GM19351 (cell line): ENCODE measurements around the gene SPIRE2.
"Not testable (repeated sequence)": the region's sequence is repeated elsewhere in the genome, so short reads cannot be mapped to it uniquely, and the experiment has no call there.

Experiments
- ATAC-seq: cut with Tn5 transposase; IDR thresholded peaks from one replicate; pipeline ENCODE4 v1.9.1; 2021; ENCODE audit warnings: mild to moderate bottlenecking, moderate library complexity; ENCODE audit not compliant: unreplicated experiment

Gene SPIRE2

DNA sequence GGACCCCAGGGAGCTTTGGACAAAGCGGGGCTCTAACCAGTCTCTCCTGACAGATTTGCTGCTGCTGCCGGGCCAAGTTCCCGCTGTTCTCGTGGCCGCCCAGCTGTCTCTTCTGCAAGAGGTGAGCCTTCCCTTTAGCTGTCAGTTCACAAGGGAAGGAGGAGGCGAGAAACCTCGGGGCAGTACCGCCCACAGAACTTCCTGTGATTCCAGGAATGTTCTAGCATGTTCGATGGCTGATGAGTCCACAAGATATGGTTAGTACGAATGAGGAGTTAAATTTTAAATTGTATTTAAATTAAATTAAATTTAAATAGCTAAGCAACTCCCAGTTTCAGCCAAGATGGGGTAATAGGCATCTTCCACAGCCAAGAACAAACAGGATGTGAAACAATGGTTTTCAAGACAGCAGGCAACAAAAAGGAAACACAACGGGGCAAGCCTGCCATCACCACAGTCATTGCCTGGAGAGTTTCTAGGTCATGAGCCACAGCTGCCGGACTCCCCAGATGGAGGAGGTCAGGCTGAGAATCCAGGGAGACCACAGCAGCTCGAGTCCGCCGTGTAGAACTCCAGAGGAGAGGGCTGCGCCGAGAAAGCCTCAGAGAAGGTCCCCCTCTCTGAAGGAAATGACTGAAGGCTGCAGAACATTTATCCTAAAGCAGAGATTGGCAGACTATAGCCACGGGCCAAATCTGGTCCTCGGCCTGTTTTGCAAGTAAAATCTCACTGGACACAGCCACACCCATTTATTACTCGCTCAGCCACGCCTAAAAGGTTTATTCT, 35.7 kb downstream of the SPIRE2 start:
- no peak for ATAC-seq

DNA sequence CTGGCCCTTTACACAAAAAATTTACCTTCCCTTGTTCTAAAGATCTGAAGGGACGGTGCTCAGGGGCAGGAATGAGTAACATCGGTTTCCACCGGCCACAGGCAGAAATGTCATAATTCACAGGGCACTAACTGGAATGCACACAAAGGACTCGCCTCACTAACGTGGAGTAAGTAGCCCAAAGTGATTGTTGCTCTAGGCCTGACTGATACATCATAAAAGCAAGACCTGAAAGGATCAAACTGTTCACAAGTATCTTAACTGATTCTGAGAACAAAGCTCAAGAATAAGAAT, 36.2 kb downstream of the SPIRE2 start:
- ATAC-seq: no peak

DNA sequence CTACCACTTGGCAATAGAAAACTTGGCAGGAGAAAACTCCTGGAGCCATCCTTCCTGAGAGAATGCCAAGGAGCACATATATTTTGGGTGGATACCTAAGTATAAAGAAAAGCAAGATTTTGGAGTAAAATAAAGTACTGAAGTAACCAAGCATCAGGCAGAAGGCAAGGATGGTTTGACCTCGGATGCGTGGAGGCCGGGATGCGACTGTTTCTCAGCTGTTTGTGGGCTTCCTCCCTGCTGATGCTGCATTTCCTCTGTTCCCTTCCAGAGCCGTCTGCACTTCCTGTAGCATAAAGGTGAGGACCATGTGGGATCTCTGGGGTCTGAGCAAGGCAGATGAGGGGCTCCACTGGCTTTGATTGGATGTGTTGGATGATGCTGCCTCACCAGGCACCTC, 39.6 kb downstream of the SPIRE2 start:
- no peak for ATAC-seq

DNA sequence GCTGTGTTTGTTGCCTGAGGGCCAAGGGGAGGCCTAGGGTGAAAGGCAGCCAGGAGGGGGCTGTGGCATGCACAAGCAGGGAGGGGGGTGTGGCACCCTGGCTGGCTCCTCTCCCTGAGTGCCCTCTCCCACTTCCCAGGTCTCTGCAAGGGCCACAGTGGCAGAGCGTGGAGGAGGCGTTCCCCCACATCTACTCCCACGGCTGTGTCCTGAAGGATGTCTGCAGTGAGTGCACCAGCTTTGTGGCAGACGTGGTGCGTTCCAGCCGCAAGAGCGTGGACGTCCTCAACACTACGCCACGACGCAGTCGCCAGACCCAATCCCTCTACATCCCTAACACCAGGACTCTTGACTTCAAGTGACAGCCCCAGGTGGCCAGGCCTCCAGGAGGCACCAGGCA, 41.6 kb downstream of the SPIRE2 start:
- no peak for ATAC-seq

DNA sequence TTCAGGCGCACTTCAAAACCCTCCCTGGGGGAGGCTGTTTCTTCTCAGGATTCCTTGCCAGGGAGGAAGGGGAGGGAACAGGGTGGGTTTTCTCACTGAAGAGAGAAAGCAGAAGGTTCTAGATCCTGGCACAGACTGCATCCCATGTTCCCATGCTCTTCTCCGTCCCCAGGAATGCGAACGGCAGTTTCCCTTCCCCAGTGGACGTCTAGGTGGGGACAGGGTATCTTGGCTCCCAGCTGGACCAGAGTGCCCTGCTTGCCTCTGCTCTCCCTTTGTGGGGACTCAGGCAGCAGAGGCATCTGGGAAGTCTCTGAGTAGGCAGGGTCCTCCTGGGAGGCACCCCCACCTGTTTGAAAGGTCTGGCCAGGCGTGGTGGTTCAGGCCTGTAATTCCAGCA, 42.2 kb downstream of the SPIRE2 start:
- no peak for ATAC-seq

DNA sequence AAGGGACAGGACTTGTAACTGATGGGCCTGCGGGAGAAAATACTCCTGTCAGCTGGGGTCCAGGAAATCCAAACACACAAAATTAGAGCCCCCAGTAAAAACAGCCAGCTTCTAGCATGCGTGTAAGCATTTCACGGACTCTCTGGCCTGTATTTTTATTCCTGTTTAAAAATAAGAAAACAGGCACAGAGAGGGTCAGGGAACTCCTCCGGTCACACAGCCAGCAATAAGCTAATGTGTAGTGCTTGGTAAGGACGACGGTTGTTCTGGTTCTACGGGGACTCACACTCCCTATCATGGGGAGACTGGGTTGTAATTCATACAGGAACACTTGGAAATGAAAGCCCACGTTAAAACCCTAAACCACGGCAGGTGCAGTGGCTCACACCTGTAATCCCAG, 43.6 kb downstream of the SPIRE2 start:
- ATAC-seq: no peak

DNA sequence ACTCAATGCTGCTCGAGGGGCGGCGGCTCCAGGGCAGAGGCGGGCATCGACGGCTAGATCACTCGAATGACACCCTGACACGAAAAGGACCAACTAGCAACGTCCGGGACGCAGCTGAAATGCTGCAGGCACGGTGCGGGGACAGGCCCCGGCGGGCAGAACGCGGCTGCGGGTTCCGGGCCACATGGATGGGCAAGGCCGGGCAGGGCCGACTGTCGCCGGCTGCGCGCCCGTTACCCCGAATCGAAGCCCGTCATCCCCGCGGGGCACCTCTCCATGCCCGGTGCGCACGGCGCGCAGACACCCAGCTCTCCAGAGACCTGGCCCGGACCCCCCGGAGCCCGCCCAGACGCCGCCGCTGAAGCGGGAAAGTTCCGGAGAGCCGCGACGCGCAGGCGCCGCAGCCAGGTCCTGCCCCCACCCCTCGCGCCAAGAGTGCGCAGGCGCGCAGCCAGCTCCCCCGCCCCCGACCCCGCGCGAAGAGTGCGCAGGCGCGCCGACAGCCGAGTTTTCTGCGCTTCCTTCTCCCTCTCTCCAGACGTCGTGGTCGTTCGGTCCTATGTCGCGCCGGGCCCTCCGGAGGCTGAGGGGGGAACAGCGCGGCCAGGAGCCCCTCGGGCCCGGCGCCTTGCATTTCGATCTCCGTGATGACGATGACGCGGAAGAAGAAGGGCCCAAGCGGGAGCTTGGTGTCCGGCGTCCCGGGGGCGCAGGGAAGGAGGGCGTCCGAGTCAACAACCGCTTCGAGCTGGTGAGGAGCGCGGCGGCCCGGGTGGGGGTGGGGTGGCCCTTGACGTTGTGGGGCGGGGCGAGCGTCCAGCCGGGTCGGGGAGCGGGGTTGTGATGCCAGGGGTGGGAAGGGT, 45.1 kb downstream of the SPIRE2 start, which contains the start of gene TCF25:
TCF25 (plus strand) TSS at position 484 of the 863 bp plus-strand sequence; CDS start at position 560, 76 bp downstream.
- peak; percentile 29 for ATAC-seq

DNA sequence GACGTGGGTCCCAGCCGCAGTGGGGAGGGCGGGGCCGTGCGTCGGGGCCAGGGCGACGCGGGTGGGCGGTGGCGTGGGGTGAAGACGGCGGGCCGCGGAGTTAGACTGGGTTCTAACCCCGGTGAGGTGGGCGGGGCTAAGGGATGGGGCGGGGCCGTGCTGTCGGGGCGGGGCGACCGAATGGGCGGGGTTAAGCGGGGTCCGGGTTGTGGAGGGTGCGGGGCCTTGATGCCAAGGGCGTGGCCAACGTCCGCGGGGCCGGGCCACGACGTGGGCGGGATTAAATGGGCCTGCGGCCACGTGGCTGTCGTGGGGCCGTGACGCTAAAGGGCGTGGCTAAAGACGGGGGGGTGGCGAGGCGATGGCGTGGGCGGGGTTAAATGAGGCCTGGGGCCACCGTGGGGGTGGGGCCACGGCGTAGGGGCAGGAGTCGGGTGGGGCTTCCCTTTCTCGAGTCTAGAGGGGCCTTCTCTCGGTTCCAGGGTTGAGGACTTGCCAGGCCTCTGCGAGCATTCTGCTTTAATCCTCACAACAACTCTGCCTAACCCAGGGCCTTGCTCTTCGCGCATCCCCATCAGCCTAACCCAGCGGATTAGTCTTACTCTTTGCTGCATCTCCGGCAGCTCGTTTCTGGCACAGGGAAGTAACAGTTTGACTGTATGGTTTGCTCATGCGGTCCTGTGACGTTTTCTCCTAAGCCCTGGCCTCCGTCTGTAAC, 45.9 kb downstream of the SPIRE2 start:
- peak; percentile 63 for ATAC-seq

DNA sequence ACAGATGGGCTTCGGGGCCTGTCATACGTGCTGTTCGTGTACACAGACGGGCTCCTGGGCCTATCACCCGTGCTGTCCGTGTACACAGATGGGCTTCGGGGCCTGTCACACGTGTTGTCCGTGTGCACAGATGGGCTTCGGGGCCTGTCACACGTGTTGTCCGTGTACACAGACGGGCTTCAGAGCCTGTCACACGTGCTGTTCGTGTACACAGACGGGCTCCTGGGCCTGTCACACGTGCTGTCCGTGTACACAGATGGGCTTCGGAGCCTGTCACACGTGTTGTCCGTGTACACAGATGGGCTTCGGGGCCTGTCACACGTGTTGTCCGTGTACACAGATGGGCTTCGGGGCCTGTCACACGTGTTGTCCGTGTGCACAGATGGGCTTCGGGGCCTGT, 50.8 kb downstream of the SPIRE2 start:
- ATAC-seq: not testable (repeated sequence)

DNA sequence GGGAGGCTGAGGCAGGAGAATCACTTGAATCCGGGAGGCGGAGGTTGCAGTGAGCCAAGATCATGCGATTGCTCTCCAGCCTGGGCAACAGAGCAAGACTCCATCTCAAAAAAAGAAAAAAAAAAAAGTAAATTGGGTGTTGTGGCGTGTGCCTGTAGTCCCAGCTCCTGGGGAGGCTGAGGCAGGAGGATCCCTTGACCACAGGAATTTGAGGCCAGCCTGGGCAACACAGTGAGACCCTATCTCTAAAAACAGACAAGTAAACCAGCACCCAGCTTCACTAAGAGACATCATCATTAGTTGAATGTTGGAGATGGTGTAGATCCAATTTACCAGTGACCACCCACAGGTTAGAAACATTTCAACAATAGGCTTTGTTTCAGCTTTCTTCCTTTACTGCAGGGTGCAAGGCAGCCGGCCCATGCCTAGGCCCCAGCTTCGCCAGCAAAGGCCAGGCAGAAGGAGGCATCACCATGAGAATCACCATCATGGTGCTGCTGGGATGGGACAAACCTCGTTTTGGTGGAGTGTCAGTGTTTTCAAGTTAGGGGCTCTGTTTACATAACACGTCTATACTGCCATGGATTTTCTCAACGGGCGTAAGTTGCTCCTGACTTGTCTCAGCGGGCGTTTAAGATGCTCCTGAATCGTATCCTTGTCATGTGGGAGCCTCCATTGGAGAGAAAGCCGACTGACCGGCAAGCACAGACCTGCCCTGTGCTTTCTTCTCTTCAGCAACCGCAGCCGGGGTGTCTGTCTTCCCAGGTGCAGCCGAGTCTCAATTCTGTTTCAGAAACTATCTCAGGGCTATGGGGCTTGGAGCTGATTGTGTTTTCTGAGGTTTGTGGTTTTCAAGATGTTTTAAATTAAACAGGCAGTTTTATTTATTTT, 52.4 kb downstream of the SPIRE2 start:
- no peak for ATAC-seq

DNA sequence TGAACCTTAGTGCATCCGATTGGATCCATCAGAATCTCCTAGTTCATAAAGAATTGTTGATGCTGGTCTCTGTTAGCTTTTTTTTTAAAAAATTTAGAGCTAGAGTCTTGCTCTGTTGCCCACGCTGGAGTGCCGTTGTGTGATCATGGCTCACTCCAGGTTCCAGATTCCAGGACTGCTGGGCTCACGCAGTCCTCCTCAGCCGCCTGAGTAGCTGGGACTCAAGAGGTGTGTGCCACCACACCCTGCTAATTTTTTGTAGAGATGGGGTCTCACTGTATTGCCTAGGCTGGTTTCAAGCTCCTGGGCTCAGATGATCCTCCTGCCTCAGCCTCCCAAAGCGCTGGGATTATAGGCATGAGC, 53.1 kb downstream of the SPIRE2 start:
- no peak for ATAC-seq

DNA sequence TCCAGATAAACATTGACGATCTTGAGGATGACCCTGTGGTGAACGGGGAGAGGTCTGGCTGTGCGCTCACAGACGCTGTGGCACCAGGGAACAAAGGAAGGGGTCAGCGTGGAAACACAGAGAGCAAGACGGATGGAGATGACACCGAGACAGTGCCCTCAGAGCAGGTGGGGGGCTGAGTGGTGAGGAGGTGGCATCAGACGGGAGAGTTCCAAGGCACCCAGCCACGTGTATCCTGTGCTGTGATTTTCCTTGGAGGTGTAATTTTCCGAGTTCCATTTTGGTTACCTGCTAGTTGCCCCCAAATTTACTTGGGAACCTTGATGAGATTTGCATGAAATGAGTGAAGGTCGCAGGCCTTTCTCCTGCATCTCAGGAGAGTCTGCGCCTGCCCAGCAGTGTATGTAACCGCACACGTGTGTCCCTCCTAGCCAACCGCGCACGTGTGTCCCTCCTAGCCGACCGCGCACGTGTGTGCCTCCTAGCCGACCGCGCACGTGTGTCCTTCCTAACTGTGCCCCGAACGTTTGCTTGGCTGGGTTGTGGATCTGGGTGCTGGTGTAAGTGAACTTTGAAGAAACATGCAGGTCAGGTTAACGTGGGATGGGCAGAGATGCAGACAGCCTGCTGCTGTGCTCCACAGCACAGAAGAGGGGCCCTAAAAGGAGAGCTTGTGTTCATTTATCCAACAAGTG, 55.2 kb downstream of the SPIRE2 start:
- ATAC-seq: no peak

DNA sequence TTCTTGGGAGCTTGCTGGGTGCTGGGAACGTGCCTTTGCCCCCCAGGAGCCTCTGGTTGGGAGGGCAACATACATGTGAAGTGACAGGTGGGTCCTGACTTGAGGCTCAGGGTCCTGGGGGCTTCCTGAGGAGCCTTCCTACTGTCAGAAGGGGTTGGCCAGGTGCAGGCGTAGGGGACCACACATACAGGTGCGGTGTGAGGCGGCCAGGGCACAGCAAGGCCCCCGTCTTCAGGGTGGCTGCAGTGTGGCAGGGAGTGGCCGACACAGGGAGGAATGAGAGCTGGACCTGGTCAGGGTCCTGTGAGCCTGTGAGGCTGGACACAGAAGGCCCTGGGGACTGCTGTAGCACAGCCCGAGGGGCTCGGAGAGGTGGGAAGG, 55.8 kb downstream of the SPIRE2 start:
- no peak for ATAC-seq

DNA sequence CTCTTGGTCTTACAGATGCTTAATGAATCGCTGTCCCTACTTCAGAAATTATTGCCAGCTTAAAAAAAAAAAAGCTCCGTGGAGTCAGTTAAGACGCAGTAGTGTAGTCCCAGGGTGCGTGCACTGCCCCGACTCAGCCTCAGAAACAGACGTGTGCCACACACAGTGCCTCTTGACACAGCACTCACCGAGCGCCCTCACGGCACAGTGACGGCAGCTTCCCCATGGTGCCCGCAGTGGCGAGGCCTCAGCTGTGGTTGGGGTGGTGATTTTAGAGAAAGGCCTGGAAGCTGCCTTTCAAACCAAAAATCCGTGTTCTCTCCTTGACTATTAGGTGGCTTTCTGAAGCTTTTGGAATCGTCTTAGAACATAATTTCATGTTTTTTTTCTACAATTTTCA, 59.0 kb downstream of the SPIRE2 start:
- ATAC-seq: no peak

DNA sequence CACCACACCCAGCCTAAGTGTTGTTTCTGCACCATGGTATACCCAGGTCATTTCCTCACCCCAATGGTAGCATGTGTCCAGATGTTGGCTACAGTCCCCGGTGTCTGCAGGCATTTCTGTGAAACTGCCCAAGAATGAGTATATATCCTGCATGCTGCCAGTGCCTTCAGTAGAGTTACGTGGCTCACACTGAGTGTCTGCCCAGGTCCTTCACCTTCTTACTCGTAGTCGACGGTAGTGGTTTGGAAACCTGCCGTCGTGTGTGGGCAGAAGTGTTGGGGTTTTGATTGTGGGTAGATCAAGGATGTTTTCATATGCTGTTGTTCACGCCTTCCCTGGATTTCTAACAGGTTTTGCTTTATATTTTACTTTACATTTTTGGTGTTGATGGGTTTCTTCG, 61.9 kb downstream of the SPIRE2 start:
- no peak for ATAC-seq

DNA sequence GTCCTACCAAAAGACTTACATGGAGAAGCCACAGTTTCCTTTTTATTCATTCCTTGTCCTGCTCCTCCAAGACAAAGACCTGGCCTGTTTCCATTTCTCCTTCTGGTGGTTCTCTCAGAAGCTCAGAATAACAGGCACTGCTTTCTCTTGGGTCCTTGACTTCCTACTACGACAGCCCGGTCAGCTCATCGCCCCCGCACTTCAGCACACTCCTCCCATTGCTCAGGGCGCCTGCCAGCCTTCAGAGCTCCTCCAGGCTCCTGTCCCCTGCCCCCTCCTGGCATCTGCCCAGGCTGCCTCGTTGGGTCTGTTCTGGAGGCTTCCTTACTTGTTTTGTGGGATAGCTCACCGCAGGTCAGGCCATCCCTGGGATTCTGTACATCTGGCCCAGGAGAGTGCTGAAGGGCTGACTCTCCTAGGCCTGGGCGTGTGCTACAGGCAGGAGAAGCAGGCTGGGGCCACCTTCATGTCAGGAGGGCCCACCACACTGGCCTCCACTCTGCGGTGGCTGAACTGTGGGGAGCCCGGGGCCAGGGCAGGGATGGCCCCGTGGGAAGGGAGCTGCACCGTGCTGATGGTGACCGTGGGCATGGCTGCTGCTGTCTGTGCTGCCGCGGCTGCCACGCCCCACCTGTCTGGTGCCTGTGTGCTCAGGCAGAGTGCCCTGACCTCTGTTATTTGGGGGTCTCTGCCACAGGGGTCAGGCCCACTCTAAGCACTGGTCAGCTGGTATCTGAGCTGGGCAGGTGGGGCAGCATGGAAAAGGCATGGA, 62.8 kb downstream of the SPIRE2 start:
- no peak for ATAC-seq

DNA sequence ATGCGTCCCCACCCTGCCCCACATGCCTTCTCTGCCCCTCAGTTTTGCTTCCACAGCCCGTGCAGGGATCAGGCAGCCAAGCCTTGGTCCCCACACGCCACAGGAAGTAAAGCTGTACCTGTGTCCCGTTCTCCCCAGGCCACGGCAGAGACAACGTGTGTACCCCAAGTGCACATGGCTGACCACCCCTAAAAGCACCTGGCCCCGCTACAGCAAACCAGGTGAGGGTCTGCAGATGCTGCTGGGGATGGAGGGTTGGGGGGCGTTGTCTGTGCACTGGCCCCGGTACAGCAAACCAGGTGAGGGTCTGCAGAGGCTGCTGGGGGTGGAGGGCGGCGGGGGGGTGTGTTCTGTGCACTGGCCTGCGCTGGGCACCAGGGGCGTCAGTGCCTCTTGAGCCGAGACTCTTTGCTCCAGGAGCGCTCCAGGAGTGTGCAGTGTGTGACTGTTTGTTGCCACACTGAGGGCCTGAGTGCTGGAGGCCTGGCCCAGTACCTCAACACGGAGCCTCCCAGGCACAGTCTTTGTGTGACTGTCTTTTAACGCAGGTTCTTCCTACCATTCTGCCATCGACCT, 63.9 kb downstream of the SPIRE2 start:
- no peak for ATAC-seq

DNA sequence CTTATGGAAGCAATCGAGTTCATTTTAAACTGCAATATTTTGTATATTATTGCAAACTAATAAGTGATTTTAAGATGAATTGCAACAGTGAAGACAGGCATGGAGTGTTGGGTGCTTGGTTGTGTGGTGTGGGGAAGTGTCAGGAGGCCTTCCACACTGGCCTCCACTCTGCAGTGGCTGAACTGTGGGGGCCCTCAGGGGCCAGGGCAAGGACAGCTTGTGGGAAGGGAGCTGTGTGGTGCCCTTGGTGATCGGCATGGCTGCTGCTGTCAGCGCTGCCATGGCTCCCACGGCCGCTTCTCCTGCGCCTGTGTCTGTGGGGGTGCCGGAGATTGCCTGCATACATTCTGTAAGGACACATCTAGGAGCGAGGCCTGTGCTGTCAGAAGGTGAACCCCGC, 64.4 kb downstream of the SPIRE2 start:
- no peak for ATAC-seq
